ENCODE results near the gene BPGM. TPM values are rescaled to one million over a fixed set of nuclear protein-coding genes. Genes with fewer than 3 reads are reported as not detected.

Gene BPGM
- total and polyA plus RNA-seq, 7 donors: 10.1 to 55.7 (median 14.9) TPM

DNA sequence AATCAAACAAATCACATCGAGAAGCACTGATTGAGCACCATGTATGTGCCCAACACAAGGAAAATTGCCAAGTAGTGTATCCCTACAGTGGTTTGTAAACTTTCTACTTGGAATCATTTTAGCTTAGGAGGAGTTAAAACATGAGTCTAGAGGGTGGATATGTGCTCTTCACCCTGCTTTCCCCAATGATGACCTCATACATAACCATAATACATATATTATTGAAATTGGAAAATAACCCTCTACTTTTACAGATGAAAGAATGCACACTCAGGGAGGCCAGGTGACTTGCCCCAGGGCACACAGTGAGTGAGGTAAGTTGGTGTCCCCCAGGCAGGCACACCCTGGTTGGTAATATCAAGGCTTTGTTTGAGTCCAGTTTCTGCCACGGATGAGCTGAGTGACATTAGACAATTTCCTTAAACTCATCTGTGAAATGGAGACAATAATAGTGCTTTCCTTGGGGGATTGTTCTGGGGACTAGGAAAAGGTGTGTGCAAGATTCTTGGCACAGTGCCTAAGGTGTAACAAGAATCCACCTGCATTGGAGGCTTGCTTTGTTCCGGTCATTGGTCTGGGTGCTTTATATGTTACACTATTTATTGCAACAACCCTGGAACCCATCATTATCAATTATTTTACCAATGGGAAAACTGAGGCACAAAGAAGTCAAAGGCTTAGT lies 50.7 kb downstream of the BPGM start:
- Histone ChIP-seq H3K27me3 (ENCODE audit: insufficient read depth in 3 of 3, low read length in 2 of 3) (no peaks in the 10 kb centered on the region), H3K36me3 (ENCODE audit: insufficient read depth in 1 of 2, low read depth in 1 of 2) (no peaks in the 10 kb centered on the region), H3K27ac (no peak overlapping the region), H3K4me1 (no peaks in the 10 kb centered on the region), H3K4me3 (no peak overlapping the region), H3K9me3 (no peaks in the 10 kb centered on the region)
- ATAC-seq: no peak
- DNase-seq: no peak
- WGBS, 3 donors: 90 to 95% (median 92%) methylated on average over 3 of the region's 3 CpGs
- TF ChIP-seq, protein P1, sequence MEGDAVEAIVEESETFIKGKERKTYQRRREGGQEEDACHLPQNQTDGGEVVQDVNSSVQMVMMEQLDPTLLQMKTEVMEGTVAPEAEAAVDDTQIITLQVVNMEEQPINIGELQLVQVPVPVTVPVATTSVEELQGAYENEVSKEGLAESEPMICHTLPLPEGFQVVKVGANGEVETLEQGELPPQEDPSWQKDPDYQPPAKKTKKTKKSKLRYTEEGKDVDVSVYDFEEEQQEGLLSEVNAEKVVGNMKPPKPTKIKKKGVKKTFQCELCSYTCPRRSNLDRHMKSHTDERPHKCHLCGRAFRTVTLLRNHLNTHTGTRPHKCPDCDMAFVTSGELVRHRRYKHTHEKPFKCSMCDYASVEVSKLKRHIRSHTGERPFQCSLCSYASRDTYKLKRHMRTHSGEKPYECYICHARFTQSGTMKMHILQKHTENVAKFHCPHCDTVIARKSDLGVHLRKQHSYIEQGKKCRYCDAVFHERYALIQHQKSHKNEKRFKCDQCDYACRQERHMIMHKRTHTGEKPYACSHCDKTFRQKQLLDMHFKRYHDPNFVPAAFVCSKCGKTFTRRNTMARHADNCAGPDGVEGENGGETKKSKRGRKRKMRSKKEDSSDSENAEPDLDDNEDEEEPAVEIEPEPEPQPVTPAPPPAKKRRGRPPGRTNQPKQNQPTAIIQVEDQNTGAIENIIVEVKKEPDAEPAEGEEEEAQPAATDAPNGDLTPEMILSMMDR (IDR thresholded peaks at IDR 0.05): no peak
- intact Hi-C loops (cut with DNase I): no loop called here

DNA sequence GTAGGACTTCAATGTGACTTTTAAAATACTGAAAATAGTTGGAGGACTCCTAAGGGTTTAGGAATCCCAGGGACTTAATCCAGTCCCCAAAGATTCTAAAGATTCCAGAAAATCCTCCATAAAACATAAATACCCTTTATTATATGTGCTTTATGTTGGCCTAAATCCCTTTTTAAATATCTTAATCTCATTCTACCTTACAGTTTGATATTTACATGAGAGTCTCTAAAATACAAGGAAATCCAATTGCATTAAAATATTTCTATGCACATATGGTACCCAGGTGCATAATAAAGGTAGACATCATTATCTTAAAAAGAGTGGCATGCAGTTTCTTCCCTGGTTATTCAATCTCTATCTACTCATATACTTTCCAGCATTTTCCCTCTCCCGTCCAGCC lies 51.8 kb downstream of the BPGM start:
- ATAC-seq: no peak
- TF ChIP-seq, protein P1 (IDR thresholded peaks at IDR 0.05): no peak
- Histone ChIP-seq H3K4me3 (no peak overlapping the region), H3K27me3 (ENCODE audit: insufficient read depth in 3 of 3, low read length in 2 of 3) (no peaks in the 10 kb centered on the region), H3K4me1 (no peaks in the 10 kb centered on the region), H3K9me3 (no peaks in the 10 kb centered on the region), H3K36me3 (ENCODE audit: insufficient read depth in 1 of 2, low read depth in 1 of 2) (no peaks in the 10 kb centered on the region), H3K27ac (no peak overlapping the region)
- intact Hi-C loops (cut with DNase I): no loop called here
- no peak for DNase-seq
- 87 to 100% (median 100%) methylated on average over 1 of the region's 1 CpG for WGBS, 3 donors

DNA sequence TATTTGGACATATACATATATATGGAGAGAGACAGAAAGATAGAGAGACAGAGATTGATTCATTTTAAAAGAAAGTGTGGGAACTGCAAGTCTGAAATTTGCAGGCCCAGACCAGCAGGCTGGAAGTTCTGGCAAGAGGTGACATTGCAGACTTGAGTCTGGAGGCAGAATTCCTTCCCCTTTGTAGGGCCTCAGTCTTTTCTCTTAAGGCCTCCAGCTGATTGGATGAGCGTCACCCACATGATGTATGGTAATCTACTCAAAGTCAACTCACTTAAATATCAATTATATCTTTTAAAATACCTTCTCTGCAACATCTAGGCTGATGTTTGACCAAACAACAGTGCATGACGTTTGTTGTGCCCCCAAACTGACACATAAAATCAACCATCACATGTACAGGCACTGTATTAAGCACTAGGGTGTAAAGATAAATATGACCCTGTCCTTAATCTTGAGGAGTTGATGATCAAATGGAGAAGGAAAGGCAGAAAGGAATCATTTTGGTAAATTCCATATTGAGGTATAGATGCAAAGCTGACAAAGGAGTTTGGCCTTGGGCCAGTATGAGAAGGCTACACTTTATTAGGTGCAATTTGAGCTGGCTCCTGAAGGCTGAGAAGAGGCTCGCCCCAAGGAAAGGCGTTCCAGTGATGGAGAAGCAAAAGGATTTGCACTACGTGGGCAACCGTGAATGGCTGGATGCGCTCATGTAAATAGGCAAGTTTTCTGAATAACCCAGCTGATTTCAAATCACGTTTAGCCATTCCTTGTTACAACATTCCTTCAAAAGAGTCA lies 52.6 kb downstream of the BPGM start:
- DNase-seq (no peak), ATAC-seq (no peak)
- no peak overlapping the region for H3K27ac ChIP-seq
- H3K4me3 ChIP-seq: no peak overlapping the region
- H3K36me3 ChIP-seq (ENCODE audit: insufficient read depth in 1 of 2, low read depth in 1 of 2): no peaks in the 10 kb centered on the region
- H3K4me1 ChIP-seq: no peaks in the 10 kb centered on the region
- intact Hi-C loops (cut with DNase I): no loop called here
- TF ChIP-seq, protein P1 (IDR thresholded peaks at IDR 0.05): no peak
- H3K27me3 ChIP-seq (ENCODE audit: insufficient read depth in 3 of 3, low read length in 2 of 3): no peaks in the 10 kb centered on the region
- 54 to 80% (median 67%) methylated on average over 8 of the region's 8 CpGs for WGBS, 3 donors
- no peaks in the 10 kb centered on the region for H3K9me3 ChIP-seq

DNA sequence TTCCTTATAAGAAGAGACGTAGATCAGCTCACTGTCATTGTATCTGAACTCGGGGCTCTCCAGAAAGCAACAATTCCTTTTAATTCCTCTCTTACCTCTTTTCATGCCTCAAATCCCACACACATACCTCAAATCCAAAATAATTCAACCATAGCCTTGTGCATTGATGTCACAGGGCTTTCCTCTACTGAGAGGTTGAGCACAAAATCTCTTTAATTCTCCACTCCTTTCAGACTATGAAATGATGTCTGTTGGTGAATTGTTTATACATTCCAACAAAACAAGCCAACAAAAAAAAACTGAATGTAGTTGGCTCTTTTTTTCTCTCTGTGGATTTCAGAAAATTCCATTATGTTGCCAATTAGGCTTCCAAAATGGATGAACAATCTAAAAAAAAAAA lies 53.2 kb downstream of the BPGM start:
- intact Hi-C loops (cut with DNase I): loop anchor here (5.0 to 10.0 kb wide), 2 partner anchors 65 to 68 kb away; no protein-coding TSS in a partner anchor
- no peak for ATAC-seq
- TF ChIP-seq, protein P1 (IDR thresholded peaks at IDR 0.05): no peak
- no peaks in the 10 kb centered on the region for H3K27me3 ChIP-seq (ENCODE audit: insufficient read depth in 3 of 3, low read length in 2 of 3)
- H3K36me3 ChIP-seq (ENCODE audit: insufficient read depth in 1 of 2, low read depth in 1 of 2): no peaks in the 10 kb centered on the region
- no peak overlapping the region for H3K27ac ChIP-seq
- DNase-seq: no peak
- no peaks in the 10 kb centered on the region for H3K4me1 ChIP-seq
- no peaks in the 10 kb centered on the region for H3K9me3 ChIP-seq
- no peak overlapping the region for H3K4me3 ChIP-seq
- WGBS, 3 donors: 45 to 70% (median 64%) methylated on average over 2 of the region's 2 CpGs

All from psoas muscle (tissue), 8 donors.